ENCODE results near the gene SLC35F1. TPM values are rescaled to one million over a fixed set of nuclear protein-coding genes. Genes with fewer than 3 reads are reported as not detected.
"Not testable (repeated sequence)": the region's sequence is repeated elsewhere in the genome, so short reads cannot be mapped to it uniquely, and the experiment has no call there.

SLC35F1 gene
- total RNA-seq (2013; cell fraction: nucleolus; rRNA removed) = 0.08 TPM in 1 of 2 replicates, not detected in the other
- total RNA-seq (2014; rRNA removed) (not detected in 2 replicates), total RNA-seq (2014; rRNA removed; fragmentation: Illumina TruSeq; extraction: Trizol) (not detected in 2 replicates), total RNA-seq (2021) (0.05 TPM in 1 of 2 replicates, not detected in the other), polyA plus RNA-seq (2011; rRNA removed) (0.01 and 0.03 TPM in 2 replicates), polyA plus RNA-seq (2014; fragmentation: Illumina TruSeq; extraction: Trizol) (not detected in 2 replicates), polyA plus RNA-seq (2014; fragmentation: Nextera tagmentation; extraction: Ambion mirVana) (not detected), polyA plus RNA-seq (2014; rRNA removed) (not detected in 2 replicates), polyA plus RNA-seq (2016; fragmentation: Nextera tagmentation; extraction: Ambion mirVana) (not detected), polyA minus RNA-seq (2011; rRNA and poly(A)+ RNA removed) (0.07 and 0.10 TPM in 2 replicates), Bru-seq, nascent RNA (percentile 8 among the genes with signal in this experiment), BruChase-seq, experiment 1, labeled RNA remaining after a 6-hour chase (percentile 15 among the genes with signal in this experiment), BruChase-seq, experiment 2, labeled RNA remaining after a 2-hour chase (percentile 13 among the genes with signal in this experiment)
- polyA plus RNA-seq (2011; ENCODE audit: low read depth) = not detected
- polyA plus RNA-seq (2011; cell fraction: cytosol; rRNA removed) = 0.01 and 0.03 TPM in 2 replicates
- polyA plus RNA-seq (2011; cell fraction: nucleus; rRNA removed) = not detected in 2 replicates
- 0.05 and 0.07 TPM in 2 replicates for polyA plus RNA-seq (2012)
- polyA minus RNA-seq (2011; cell fraction: cytosol; rRNA and poly(A)+ RNA removed) = not detected in 2 replicates
- not detected in 2 replicates for polyA minus RNA-seq (2011; cell fraction: nucleus; rRNA and poly(A)+ RNA removed)
- long read RNA-seq, experiment 1 = 0 reads
- long read RNA-seq, experiment 2 = 0 reads

GRCh38 chr6:117906958-117907600, at the start of gene SLC35F1:
Gene SLC35F1 (plus strand): TSS chr6:117907264.
- FAIRE-seq = no peak
- POLR2A ChIA-PET = no interaction called here
- no TSS peak for BruUV-seq (replicated peaks)
- Histone ChIP-seq H3K27ac (ENCODE audit: control insufficient read depth, insufficient read depth) (no peak within 1 kb of the TSS), H3K27me3 (replicated peaks in 1 of 2; ENCODE audit: control insufficient read depth in 2 of 2, insufficient read depth in 2 of 2, low read length in 1 of 2) (peaks cover 3 to 15% of the 10 kb centered on the region in 2 experiments; a peak in 3 of 4 replicates), H3K9ac (ENCODE audit: control insufficient read depth, insufficient read depth, low read length) (no peak within 1 kb of the TSS), H4K20me1 (ENCODE audit: control insufficient read depth, insufficient read depth) (no peaks in the 10 kb centered on the region; the same call in 1 of the 2 replicates), H3K4me2 (ENCODE audit: control insufficient read depth, insufficient read depth) (peak within 1 kb of the TSS; percentile 75; the same call in 1 of the 2 replicates), H3K9me3 (replicated peaks; ENCODE audit: control insufficient read depth, insufficient read depth, low read length) (no peaks in the 10 kb centered on the region; the same call in 2 of the 3 replicates), H2AFZ (ENCODE audit: control insufficient read depth, low read depth, low read length) (0 out of 2 replicates have a peak within 1 kb of the TSS, but pooled peaks have one; percentile 33), H3K4me3 (peak within 1 kb of the TSS; percentile 50; the same call in 1 of the 2 replicates), H3K79me2 (ENCODE audit: control insufficient read depth, insufficient read depth, low read length) (no peaks in the 10 kb centered on the region), H3K4me1 (ENCODE audit: control insufficient read depth, insufficient read depth, low read length) (no peaks in the 10 kb centered on the region), H3K36me3 (ENCODE audit: control insufficient read depth in 2 of 2, insufficient read depth in 2 of 2, low read length in 1 of 2) (no peaks in the 10 kb centered on the region)
- SMC1A ChIA-PET (ENCODE audit: uncharacterized antibody, unreplicated experiment) = no interaction called here
- DNase-seq (ENCODE audit: low read depth, low spot score) = no peak
- intact Hi-C loops (cut with micrococcal nuclease; ENCODE audit: unreplicated experiment) = no loop called here
- RAD21 ChIA-PET (ENCODE audit: unreplicated experiment) = no interaction called here
- peak; percentile 77 for TF ChIP-seq HDAC6 (IDR thresholded peaks at IDR 0.05; ENCODE audit: unreplicated experiment)
- TF ChIP-seq PAX8 (IDR thresholded peaks at IDR 0.05) = no peak
- peak; percentile 26 to 34 (median 31); a peak in 4 of 6 replicates for TF ChIP-seq CTCF (IDR thresholded peaks at IDR 0.05 in 2 of 3, conservative IDR thresholded peaks at IDR 0.05 in 1 of 3; ENCODE audit: control insufficient read depth in 2 of 3, extremely low read depth in 1 of 3, insufficient read depth in 1 of 3, low read depth in 3 of 3, low read length in 3 of 3)
- no peak for TF ChIP-seq ZNF687 (IDR thresholded peaks at IDR 0.05)
- ATAC-seq = peak; percentile 68
- in situ Hi-C loops (cut with MboI) = no loop called here
- CTCF ChIA-PET = no interaction called here
- 2% methylated on average over 48 of the region's 82 CpGs for WGBS (ENCODE audit: insufficient coverage, insufficient replicate concordance, low lambda C conversion rate, missing lambda C conversion rate)

GRCh38 chr6:117858601-117859000, 48.5 kb upstream of the SLC35F1 start:
- FAIRE-seq; H3K27me3 ChIP-seq (replicated peaks in 1 of 2; ENCODE audit: control insufficient read depth in 2 of 2, insufficient read depth in 2 of 2, low read length in 1 of 2); H3K36me3 ChIP-seq (ENCODE audit: control insufficient read depth in 2 of 2, insufficient read depth in 2 of 2, low read length in 1 of 2); H3K4me2 ChIP-seq (ENCODE audit: control insufficient read depth, insufficient read depth); ATAC-seq; intact Hi-C loops (cut with micrococcal nuclease; ENCODE audit: unreplicated experiment); H3K4me3 ChIP-seq; H2AFZ ChIP-seq (ENCODE audit: control insufficient read depth, low read depth, low read length); H3K79me2 ChIP-seq (ENCODE audit: control insufficient read depth, insufficient read depth, low read length); H3K4me1 ChIP-seq (ENCODE audit: control insufficient read depth, insufficient read depth, low read length); H4K20me1 ChIP-seq (ENCODE audit: control insufficient read depth, insufficient read depth); DNase-seq (ENCODE audit: low read depth, low spot score); POLR2A ChIA-PET; BruUV-seq (replicated peaks); in situ Hi-C loops (cut with MboI); RAD21 ChIA-PET (ENCODE audit: unreplicated experiment); H3K9ac ChIP-seq (ENCODE audit: control insufficient read depth, insufficient read depth, low read length); H3K9me3 ChIP-seq (replicated peaks; ENCODE audit: control insufficient read depth, insufficient read depth, low read length); H3K27ac ChIP-seq (ENCODE audit: control insufficient read depth, insufficient read depth): not testable (repeated sequence)
- ChIA-PET CTCF (interaction anchor here (1.0 kb wide), 1 partner anchor 182 kb away, joined by 3 read pairs; no protein-coding TSS in a partner anchor), SMC1A (ENCODE audit: uncharacterized antibody, unreplicated experiment) (interaction anchor here (1.0 kb wide), 1 partner anchor 11 kb away, joined by 3 read pairs; no protein-coding TSS in a partner anchor)
- WGBS (ENCODE audit: insufficient coverage, insufficient replicate concordance, low lambda C conversion rate, missing lambda C conversion rate) = 46% methylated on average over 2 of the region's 2 CpGs
